HCT116 (cell line): Measurements from ENCODE around the gene SMIM23.

Experiments used
- CEBPB ChIP-seq: IDR thresholded peaks from 2 replicates; pipeline ENCODE4 v1.6.1; 2012; ENCODE audit warnings: low read depth
- EGR1 ChIP-seq: IDR thresholded peaks from 2 replicates; pipeline ENCODE4 v1.6.1; 2012; ENCODE audit warnings: low read depth
- EZH2phosphoT487 ChIP-seq: fragments of 200-600 bp; IDR thresholded peaks from 2 replicates; pipeline ENCODE4 v1.6.1; 2018; ENCODE audit warnings: antibody characterized with exemption, borderline replicate concordance
- POLR2A ChIP-seq: IDR thresholded peaks from 2 replicates; pipeline ENCODE4 v1.7.0; 2011; ENCODE audit warnings: borderline replicate concordance; ENCODE audit not compliant: insufficient read depth, insufficient read length; ENCODE audit errors: extremely low read depth
- POLR2AphosphoS5 ChIP-seq: IDR thresholded peaks from 2 replicates; pipeline ENCODE4 v1.6.1; 2011; ENCODE audit warnings: mild to moderate bottlenecking, low read depth, low read length, moderate library complexity
- RAD21 ChIP-seq: IDR thresholded peaks from 2 replicates; pipeline ENCODE4 v1.6.1; 2012; ENCODE audit warnings: low read depth, mild to moderate bottlenecking
- SP1 ChIP-seq: IDR thresholded peaks from 2 replicates; pipeline ENCODE4 v1.6.1; 2012; ENCODE audit warnings: low read depth
- SRF ChIP-seq: IDR thresholded peaks from 2 replicates; pipeline ENCODE4 v1.6.1; 2012; ENCODE audit warnings: low read depth
- YY1 ChIP-seq: IDR thresholded peaks from 2 replicates; pipeline ENCODE4 v1.6.1; 2011; ENCODE audit warnings: low read length, low read depth, moderate library complexity, mild to moderate bottlenecking; ENCODE audit not compliant: insufficient replicate concordance; ENCODE audit errors: extremely low read depth
- TF ChIP-seq, protein P1 (sequence below), 3 experiments: fragments of 200-600 bp in 1 of 3; sonication (generic) in 1 of 3; IDR thresholded peaks in 2 of 3; conservative IDR thresholded peaks in 1 of 3; 2 replicates each; pipeline ENCODE4 v1.5.1; 2012 to 2017; ENCODE audit warnings: low read depth in 2 of 3, low read length in 2 of 3, antibody characterized with exemption in 1 of 3, borderline replicate concordance in 1 of 3, control low read depth in 1 of 3, mild to moderate bottlenecking in 1 of 3, mixed read lengths in 1 of 3, mixed run types in 1 of 3, moderate library complexity in 1 of 3; ENCODE audit not compliant: insufficient read depth in 1 of 3
- TF ChIP-seq, protein P2 (sequence below): IDR thresholded peaks from 2 replicates; pipeline ENCODE4 v1.6.1; 2012; ENCODE audit warnings: low read depth

DNA sequence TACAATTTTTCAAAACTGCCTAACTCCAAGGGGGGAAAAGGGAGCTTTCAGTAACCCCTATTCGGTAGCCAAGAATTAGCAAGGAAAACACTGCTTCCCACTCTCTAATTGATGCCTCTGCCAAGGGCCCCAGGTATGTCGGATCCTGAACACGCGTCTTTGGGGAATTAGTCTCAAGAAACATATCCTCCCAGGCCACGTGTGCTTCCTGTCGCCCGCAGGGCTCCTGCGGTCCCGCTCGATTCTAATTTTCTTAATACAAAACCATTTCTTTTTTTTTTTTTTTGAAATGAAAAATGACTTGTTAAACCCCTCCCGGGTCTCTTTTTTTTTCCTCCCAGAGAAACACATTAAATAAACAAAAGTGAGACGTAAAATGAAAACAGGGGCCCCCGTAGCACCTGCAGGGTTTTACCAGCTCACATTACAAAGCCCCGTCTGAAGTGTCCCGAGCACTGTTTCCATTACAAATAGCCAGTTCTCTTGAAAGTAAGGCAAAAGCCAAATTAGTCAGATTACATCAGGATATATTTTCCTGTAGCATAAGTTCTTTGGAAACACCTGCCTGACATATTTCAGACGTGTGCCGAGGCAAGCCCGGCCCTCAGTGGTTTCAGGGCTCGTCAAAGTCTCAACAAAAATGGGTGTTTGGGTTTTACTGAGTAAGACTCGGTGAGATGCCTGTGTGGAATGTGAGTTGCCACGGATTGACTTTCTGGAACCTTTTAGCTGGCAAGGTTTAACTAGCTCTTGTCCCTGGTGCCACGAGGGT, 21.5 kb downstream of the SMIM23 start:
- TF ChIP-seq, protein P1, sequence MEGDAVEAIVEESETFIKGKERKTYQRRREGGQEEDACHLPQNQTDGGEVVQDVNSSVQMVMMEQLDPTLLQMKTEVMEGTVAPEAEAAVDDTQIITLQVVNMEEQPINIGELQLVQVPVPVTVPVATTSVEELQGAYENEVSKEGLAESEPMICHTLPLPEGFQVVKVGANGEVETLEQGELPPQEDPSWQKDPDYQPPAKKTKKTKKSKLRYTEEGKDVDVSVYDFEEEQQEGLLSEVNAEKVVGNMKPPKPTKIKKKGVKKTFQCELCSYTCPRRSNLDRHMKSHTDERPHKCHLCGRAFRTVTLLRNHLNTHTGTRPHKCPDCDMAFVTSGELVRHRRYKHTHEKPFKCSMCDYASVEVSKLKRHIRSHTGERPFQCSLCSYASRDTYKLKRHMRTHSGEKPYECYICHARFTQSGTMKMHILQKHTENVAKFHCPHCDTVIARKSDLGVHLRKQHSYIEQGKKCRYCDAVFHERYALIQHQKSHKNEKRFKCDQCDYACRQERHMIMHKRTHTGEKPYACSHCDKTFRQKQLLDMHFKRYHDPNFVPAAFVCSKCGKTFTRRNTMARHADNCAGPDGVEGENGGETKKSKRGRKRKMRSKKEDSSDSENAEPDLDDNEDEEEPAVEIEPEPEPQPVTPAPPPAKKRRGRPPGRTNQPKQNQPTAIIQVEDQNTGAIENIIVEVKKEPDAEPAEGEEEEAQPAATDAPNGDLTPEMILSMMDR (IDR thresholded peaks at IDR 0.05 in 2 of 3, conservative IDR thresholded peaks at IDR 0.05 in 1 of 3; ENCODE audit: borderline replicate concordance in 1 of 3, insufficient read depth in 1 of 3, low read depth in 2 of 3, low read length in 2 of 3) = no peak
- TF ChIP-seq RAD21 (no peak), SP1 (no peak), EGR1 (no peak), SRF (no peak), YY1 (no peak), EZH2phosphoT487 (no peak), CEBPB (no peak), POLR2A (no peak), POLR2AphosphoS5 (no peak)
- TF ChIP-seq, protein P2, sequence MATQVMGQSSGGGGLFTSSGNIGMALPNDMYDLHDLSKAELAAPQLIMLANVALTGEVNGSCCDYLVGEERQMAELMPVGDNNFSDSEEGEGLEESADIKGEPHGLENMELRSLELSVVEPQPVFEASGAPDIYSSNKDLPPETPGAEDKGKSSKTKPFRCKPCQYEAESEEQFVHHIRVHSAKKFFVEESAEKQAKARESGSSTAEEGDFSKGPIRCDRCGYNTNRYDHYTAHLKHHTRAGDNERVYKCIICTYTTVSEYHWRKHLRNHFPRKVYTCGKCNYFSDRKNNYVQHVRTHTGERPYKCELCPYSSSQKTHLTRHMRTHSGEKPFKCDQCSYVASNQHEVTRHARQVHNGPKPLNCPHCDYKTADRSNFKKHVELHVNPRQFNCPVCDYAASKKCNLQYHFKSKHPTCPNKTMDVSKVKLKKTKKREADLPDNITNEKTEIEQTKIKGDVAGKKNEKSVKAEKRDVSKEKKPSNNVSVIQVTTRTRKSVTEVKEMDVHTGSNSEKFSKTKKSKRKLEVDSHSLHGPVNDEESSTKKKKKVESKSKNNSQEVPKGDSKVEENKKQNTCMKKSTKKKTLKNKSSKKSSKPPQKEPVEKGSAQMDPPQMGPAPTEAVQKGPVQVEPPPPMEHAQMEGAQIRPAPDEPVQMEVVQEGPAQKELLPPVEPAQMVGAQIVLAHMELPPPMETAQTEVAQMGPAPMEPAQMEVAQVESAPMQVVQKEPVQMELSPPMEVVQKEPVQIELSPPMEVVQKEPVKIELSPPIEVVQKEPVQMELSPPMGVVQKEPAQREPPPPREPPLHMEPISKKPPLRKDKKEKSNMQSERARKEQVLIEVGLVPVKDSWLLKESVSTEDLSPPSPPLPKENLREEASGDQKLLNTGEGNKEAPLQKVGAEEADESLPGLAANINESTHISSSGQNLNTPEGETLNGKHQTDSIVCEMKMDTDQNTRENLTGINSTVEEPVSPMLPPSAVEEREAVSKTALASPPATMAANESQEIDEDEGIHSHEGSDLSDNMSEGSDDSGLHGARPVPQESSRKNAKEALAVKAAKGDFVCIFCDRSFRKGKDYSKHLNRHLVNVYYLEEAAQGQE = no peak
